Caco-2 (cell line): ENCODE measurements around the gene ATP1A3. TPM values are rescaled to one million over a fixed set of nuclear protein-coding genes. Genes with fewer than 3 reads are reported as not detected.

ENCODE experiments used
- BruUV-seq: library from RNA; stranded (reverse); fragments of 400-500 nt; replicated peaks from 2 replicates; lab custom pipeline; 2021; lab: Mats Ljungman, UMichigan
- CTCF ChIA-PET: fragments of 300-600 bp; sonication (Branson Sonifier 250); formaldehyde crosslinking; loops from one replicate; lab custom pipeline; 2022; ENCODE audit warnings: antibody characterized with exemption; lab: Charles Lee
- POLR2A ChIA-PET: fragments of 300-600 bp; sonication (Branson Sonifier 250); formaldehyde crosslinking; loops from one replicate; lab custom pipeline; 2022; ENCODE audit warnings: antibody characterized with exemption; lab: Charles Lee
- DNase-seq, 2 experiments: peaks; one replicate each; pipeline versions ENCODE4 v3.0.0 to v3.0.0-alpha.2; 2020 to 2022
- H3K27me3 ChIP-seq: replicated peaks from 2 replicates; pipeline ENCODE4 v1.6.0; 2011; ENCODE audit warnings: low read length; ENCODE audit not compliant: control insufficient read depth, insufficient read depth
- H3K36me3 ChIP-seq: 2 replicates; pipeline ENCODE4 v1.5.1; 2011; ENCODE audit warnings: low read length; ENCODE audit not compliant: control insufficient read depth, insufficient read depth
- H3K4me1 ChIP-seq: fragments of 250-450 bp; sonication (Bioruptor Pico); 2 replicates; pipeline ENCODE4 v1.5.1; 2020; ENCODE audit warnings: mild to moderate bottlenecking
- H3K4me3 ChIP-seq: 2 replicates; pipeline ENCODE4 v1.5.1; 2011; ENCODE audit warnings: low read depth, mild to moderate bottlenecking, control low read depth, low read length
- H3K9me3 ChIP-seq: fragments of 250-450 bp; sonication (Bioruptor Pico); 2 replicates; pipeline ENCODE4 v1.5.1; 2020; ENCODE audit warnings: mild to moderate bottlenecking, moderate library complexity
- H3K27ac Mint-ChIP-seq: one replicate; pipeline ENCODE4 v1.8.0; 2022; ENCODE audit warnings: mixed read lengths; ENCODE audit not compliant: unreplicated experiment
- H3K27me3 Mint-ChIP-seq: one replicate; pipeline ENCODE4 v1.8.0; 2022; ENCODE audit warnings: mixed read lengths; ENCODE audit not compliant: insufficient read depth, unreplicated experiment
- H3K36me3 Mint-ChIP-seq: one replicate; pipeline ENCODE4 v1.8.0; 2022; ENCODE audit warnings: mild to moderate bottlenecking, mixed read lengths; ENCODE audit not compliant: insufficient read depth, unreplicated experiment
- H3K4me1 Mint-ChIP-seq: one replicate; pipeline ENCODE4 v1.8.0; 2022; ENCODE audit warnings: low read depth, mixed read lengths; ENCODE audit not compliant: unreplicated experiment
- H3K4me3 Mint-ChIP-seq: one replicate; pipeline ENCODE4 v1.8.0; 2022; ENCODE audit warnings: mild to moderate bottlenecking, moderate library complexity, mixed read lengths; ENCODE audit not compliant: unreplicated experiment
- H3K9me3 Mint-ChIP-seq: one replicate; pipeline ENCODE4 v1.8.0; 2022; ENCODE audit warnings: mixed read lengths; ENCODE audit not compliant: unreplicated experiment
- CTCF ChIP-seq, 2 experiments: fragments of 200-600 bp in 1 of 2; IDR thresholded peaks; 1 replicate in 1 of 2; 2 replicates in 1 of 2; pipeline versions ENCODE4 v1.5.1 to v1.8.0; 2011 to 2022; ENCODE audit warnings: antibody characterized with exemption in 1 of 2, control low read depth in 1 of 2, inconsistent platforms in 1 of 2, low read depth in 1 of 2, low read length in 1 of 2, mild to moderate bottlenecking in 1 of 2, moderate library complexity in 1 of 2; ENCODE audit not compliant: insufficient read depth in 1 of 2, severe bottlenecking in 1 of 2, unreplicated experiment in 1 of 2
- intact Hi-C: fragments of 100-400 bp; cut with micrococcal nuclease; formaldehyde crosslinking; loops from one replicate; pipeline ENCODE4 v1.10.0; 2022; ENCODE audit not compliant: unreplicated experiment
- total RNA-seq: library from RNA; stranded (reverse); gene quantifications from 2 replicates; pipeline ENCODE4 v1.2.3, GENCODE V29; 2022

The ATP1A3 gene
- total RNA-seq, 1 experiment from 2014 or later: 0.54 TPM

- peaks cover 27% of the 10 kb centered on the region for H3K4me1 Mint-ChIP-seq
- Histone ChIP-seq H3K9me3 (no peaks in the 10 kb centered on the region), H3K4me3 (no peak overlapping the region), H3K27me3 (no peaks in the 10 kb centered on the region), H3K4me1 (peaks cover 27% of the 10 kb centered on the region), H3K36me3 (no peaks in the 10 kb centered on the region)
- no TSS peak for BruUV-seq
- no peaks in the 10 kb centered on the region for H3K36me3 Mint-ChIP-seq
- no peak for TF ChIP-seq CTCF (IDR thresholded peaks at IDR 0.05; ENCODE audit: insufficient read depth in 1 of 2, low read depth in 1 of 2, low read length in 1 of 2, severe bottlenecking in 1 of 2, unreplicated experiment in 1 of 2)
- no peak overlapping the region for H3K27ac Mint-ChIP-seq
- CTCF ChIA-PET: interaction anchor here (0.5 to 1.1 kb wide), 4 partner anchors 29 to 48 kb away, joined by 3 to 4 read pairs (median 4); partner anchors contain the start of gene RABAC1
- POLR2A ChIA-PET: interaction anchor here (0.6 kb wide), 1 partner anchor 1627 kb away, joined by 3 read pairs; no protein-coding TSS in a partner anchor
- peaks cover 11% of the 10 kb centered on the region for H3K27me3 Mint-ChIP-seq
- intact Hi-C loops: loop anchor here (1.0 kb wide), 2 partner anchors 26 to 57 kb away; no protein-coding TSS in a partner anchor
- no peaks in the 10 kb centered on the region for H3K9me3 Mint-ChIP-seq
- no peak overlapping the region for H3K4me3 Mint-ChIP-seq
- no peak for DNase-seq
These were observed 63.7 kb downstream of the ATP1A3 start for GRCh38 chr19:41930322-41930722.

GRCh38 chr19:41929536-41930071, 64.4 kb downstream of the ATP1A3 start:
- Mint-ChIP-seq H3K4me1 (peaks cover 20% of the 10 kb centered on the region), H3K9me3 (no peaks in the 10 kb centered on the region), H3K27ac (no peak overlapping the region), H3K4me3 (peak overlapping the region; percentile 81), H3K36me3 (no peaks in the 10 kb centered on the region), H3K27me3 (peaks cover 6% of the 10 kb centered on the region)
- peaks cover 24% of the 10 kb centered on the region for H3K4me1 ChIP-seq
- intact Hi-C loops: loop anchor here (1.0 kb wide), 2 partner anchors 25 to 56 kb away; no protein-coding TSS in a partner anchor
- no peaks in the 10 kb centered on the region for H3K36me3 ChIP-seq
- TF ChIP-seq CTCF (IDR thresholded peaks at IDR 0.05; ENCODE audit: insufficient read depth in 1 of 2, low read depth in 1 of 2, low read length in 1 of 2, severe bottlenecking in 1 of 2, unreplicated experiment in 1 of 2): no peak
- BruUV-seq: no TSS peak
- DNase-seq: no peak
- ChIA-PET POLR2A (no interaction called here), CTCF (interaction anchor here (0.9 kb wide), 1 partner anchor 17 kb away, joined by 3 read pairs; no protein-coding TSS in a partner anchor)
- no peak overlapping the region for H3K4me3 ChIP-seq
- H3K27me3 ChIP-seq: no peaks in the 10 kb centered on the region
- H3K9me3 ChIP-seq: no peaks in the 10 kb centered on the region

GRCh38 chr19:41928754-41929535, 65.1 kb downstream of the ATP1A3 start:
- H3K27me3 ChIP-seq: no peaks in the 10 kb centered on the region; the same call in 1 of the 2 replicates
- Mint-ChIP-seq H3K36me3 (no peaks in the 10 kb centered on the region), H3K27me3 (peaks cover 6% of the 10 kb centered on the region), H3K9me3 (no peaks in the 10 kb centered on the region), H3K27ac (no peak overlapping the region), H3K4me1 (peaks cover 20% of the 10 kb centered on the region), H3K4me3 (peak overlapping the region; percentile 81)
- intact Hi-C loops: no loop called here
- DNase-seq: no peak
- H3K9me3 ChIP-seq: no peaks in the 10 kb centered on the region
- peak in 1 of 2 experiments; percentile 23 for TF ChIP-seq CTCF (IDR thresholded peaks at IDR 0.05; ENCODE audit: insufficient read depth in 1 of 2, low read depth in 1 of 2, low read length in 1 of 2, severe bottlenecking in 1 of 2, unreplicated experiment in 1 of 2)
- H3K36me3 ChIP-seq: no peaks in the 10 kb centered on the region
- POLR2A ChIA-PET: interaction anchor here (0.7 kb wide), 1 partner anchor 44 kb away, joined by 4 read pairs; no protein-coding TSS in a partner anchor
- H3K4me1 ChIP-seq: peaks cover 24% of the 10 kb centered on the region
- H3K4me3 ChIP-seq: peak overlapping the region; percentile 59
- CTCF ChIA-PET: interaction anchor here (0.6 to 1.0 kb wide), 5 partner anchors 9 to 41 kb away, joined by 3 to 8 read pairs (median 4); no protein-coding TSS in a partner anchor
- BruUV-seq: no TSS peak
